MCF 10A (cell line): Measurements from ENCODE around the gene NKG7. TPM values are rescaled to one million over a fixed set of nuclear protein-coding genes. Genes with fewer than 3 reads are reported as not detected.

ENCODE experiments used
- BruUV-seq: library from RNA; stranded (reverse); fragments of 400-500 nt; replicated peaks from 2 replicates; lab custom pipeline; 2021; lab: Mats Ljungman, UMichigan
- CTCF ChIA-PET: fragments of 300-600 bp; sonication (Branson Sonifier 250); formaldehyde crosslinking; extraction: SDS; loops from one replicate; lab custom pipeline; 2021; ENCODE audit warnings: antibody characterized with exemption, inconsistent platforms; lab: Yijun Ruan, JAX
- POLR2A ChIA-PET: fragments of 300-600, 350-650 bp; sonication (Branson Sonifier 250); formaldehyde crosslinking; extraction: SDS; loops from one replicate; lab custom pipeline; 2020; ENCODE audit warnings: antibody characterized with exemption, inconsistent platforms; lab: Yijun Ruan, JAX
- DNase-seq: peaks from one replicate; pipeline ENCODE4 v3.0.0-alpha.2; 2018; ENCODE audit not compliant: unreplicated experiment
- H3K27ac Mint-ChIP-seq: one replicate; pipeline ENCODE4 v1.8.0; 2022; ENCODE audit warnings: mild to moderate bottlenecking, low read depth, mixed read lengths; ENCODE audit not compliant: unreplicated experiment
- H3K27me3 Mint-ChIP-seq: one replicate; pipeline ENCODE4 v1.8.0; 2022; ENCODE audit warnings: mixed read lengths; ENCODE audit not compliant: insufficient read depth, unreplicated experiment
- H3K36me3 Mint-ChIP-seq: one replicate; pipeline ENCODE4 v1.8.0; 2022; ENCODE audit warnings: mild to moderate bottlenecking, moderate library complexity, mixed read lengths; ENCODE audit not compliant: insufficient read depth, unreplicated experiment
- H3K4me1 Mint-ChIP-seq: one replicate; pipeline ENCODE4 v1.8.0; 2022; ENCODE audit warnings: mixed read lengths; ENCODE audit not compliant: insufficient read depth, unreplicated experiment
- H3K4me3 Mint-ChIP-seq: one replicate; pipeline ENCODE4 v1.8.0; 2022; ENCODE audit warnings: mild to moderate bottlenecking, moderate library complexity, mixed read lengths; ENCODE audit not compliant: unreplicated experiment
- H3K9me3 Mint-ChIP-seq: one replicate; pipeline ENCODE4 v1.8.0; 2022; ENCODE audit warnings: mixed read lengths; ENCODE audit not compliant: unreplicated experiment
- intact Hi-C: fragments of 100-400 bp; cut with micrococcal nuclease; formaldehyde crosslinking; loops from 2 replicates; pipeline ENCODE4 v1.14.1; 2022
- total RNA-seq: library from RNA; stranded (reverse); gene quantifications from 2 replicates; pipeline ENCODE4 v1.2.3, GENCODE V29; 2022
- TF ChIP-seq, protein P1 (sequence below): fragments of 200-600 bp; IDR thresholded peaks from one replicate; pipeline ENCODE4 v1.8.0; 2022; ENCODE audit warnings: antibody characterized with exemption, mild to moderate bottlenecking; ENCODE audit not compliant: unreplicated experiment

The NKG7 gene
- total RNA-seq, 1 experiment from 2014 or later, result not detected

DNA sequence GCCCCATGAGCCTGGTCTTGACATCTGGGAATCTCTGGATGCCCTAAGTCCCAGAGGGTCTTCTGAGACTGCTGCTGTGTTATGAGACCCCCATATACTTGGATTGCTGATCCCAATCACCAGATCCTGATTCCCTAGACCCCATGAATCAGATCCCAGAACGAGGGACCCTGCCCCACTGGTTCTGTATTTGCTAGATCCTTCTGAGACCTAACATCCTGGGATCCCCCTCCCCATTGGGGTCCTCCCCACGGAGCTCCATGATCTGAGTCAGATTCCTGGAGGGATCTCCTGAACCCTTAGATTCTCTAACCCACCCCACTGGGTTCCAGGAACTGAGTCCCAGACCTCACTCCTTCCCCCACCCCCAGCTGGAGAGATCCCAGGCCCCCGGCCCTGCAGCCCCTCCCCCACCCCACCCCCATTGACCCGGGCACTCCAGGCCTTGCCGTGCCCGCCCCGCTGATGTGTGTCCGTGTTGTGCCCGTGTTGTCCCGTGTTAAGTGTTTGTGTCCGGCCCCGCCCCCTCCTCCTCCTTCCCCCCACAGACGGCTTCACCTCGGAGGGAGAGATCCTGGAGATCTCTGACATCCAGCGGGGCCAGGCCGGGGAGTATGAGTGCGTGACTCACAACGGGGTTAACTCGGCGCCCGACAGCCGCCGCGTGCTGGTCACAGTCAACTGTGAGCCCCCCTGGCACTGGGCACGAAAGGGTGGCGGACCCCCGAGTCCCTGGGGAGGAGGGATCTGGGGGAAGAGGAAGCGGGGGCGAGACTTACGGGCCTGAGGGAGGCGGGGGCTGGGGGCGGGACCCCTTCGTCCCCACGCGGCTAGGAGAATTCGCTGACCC lies 46.0 kb downstream of the NKG7 start:
- peaks cover 15% of the 10 kb centered on the region for H3K36me3 Mint-ChIP-seq
- TF ChIP-seq, protein P1, sequence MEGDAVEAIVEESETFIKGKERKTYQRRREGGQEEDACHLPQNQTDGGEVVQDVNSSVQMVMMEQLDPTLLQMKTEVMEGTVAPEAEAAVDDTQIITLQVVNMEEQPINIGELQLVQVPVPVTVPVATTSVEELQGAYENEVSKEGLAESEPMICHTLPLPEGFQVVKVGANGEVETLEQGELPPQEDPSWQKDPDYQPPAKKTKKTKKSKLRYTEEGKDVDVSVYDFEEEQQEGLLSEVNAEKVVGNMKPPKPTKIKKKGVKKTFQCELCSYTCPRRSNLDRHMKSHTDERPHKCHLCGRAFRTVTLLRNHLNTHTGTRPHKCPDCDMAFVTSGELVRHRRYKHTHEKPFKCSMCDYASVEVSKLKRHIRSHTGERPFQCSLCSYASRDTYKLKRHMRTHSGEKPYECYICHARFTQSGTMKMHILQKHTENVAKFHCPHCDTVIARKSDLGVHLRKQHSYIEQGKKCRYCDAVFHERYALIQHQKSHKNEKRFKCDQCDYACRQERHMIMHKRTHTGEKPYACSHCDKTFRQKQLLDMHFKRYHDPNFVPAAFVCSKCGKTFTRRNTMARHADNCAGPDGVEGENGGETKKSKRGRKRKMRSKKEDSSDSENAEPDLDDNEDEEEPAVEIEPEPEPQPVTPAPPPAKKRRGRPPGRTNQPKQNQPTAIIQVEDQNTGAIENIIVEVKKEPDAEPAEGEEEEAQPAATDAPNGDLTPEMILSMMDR, result no peak
- H3K27ac Mint-ChIP-seq, result no peak overlapping the region
- DNase-seq, result no peak
- ChIA-PET CTCF (interaction anchor here (1.5 kb wide), 1 partner anchor 12 kb away, joined by 3 read pairs; no protein-coding TSS in a partner anchor), POLR2A (interaction anchor here (0.7 kb wide), 1 partner anchor 473 kb away, joined by 3 read pairs; no protein-coding TSS in a partner anchor)
- no peaks in the 10 kb centered on the region for H3K4me1 Mint-ChIP-seq
- peaks cover 44% of the 10 kb centered on the region for H3K9me3 Mint-ChIP-seq
- intact Hi-C loops, result no loop called here
- no peaks in the 10 kb centered on the region for H3K27me3 Mint-ChIP-seq
- H3K4me3 Mint-ChIP-seq, result no peak overlapping the region
- no TSS peak for BruUV-seq

DNA sequence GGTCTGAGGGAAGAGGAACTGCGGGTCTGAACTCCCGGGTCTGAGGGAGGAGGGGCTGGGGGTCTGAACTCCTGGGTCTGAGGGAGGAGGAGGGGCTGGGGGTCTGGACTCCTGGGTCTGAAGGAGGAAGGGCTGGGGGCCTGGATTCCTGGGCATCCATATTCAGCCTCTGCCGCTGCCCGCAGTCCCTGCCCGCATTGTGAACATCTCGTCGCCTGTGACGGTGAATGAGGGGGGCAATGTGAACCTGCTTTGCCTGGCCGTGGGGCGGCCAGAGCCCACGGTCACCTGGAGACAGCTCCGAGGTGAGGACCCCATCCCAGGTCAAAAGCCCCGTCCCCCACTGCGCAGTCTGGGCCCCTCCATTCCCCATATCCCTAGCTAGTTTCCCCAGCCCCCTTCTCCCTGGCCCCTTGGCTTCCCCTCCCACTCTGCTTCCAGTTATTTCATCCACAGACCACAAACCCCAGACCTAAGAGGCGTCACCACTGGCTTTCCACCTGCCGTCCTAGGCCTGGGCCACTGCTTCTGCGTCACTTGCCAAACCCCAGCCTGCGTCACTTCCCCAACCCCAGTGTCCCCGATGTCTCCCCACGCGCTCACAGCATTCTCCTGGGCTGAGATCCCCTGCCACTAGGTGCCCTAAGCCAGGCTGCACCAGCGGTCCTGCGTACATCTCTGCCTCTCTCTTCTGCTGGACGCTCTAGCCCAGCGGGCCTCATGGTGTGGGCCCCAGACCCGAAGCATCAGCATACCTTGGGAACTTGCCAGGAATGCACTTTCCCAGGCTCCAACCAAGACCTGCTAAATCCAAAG lies 47.1 kb downstream of the NKG7 start:
- POLR2A ChIA-PET, result no interaction called here
- no peak for DNase-seq
- H3K27me3 Mint-ChIP-seq, result no peaks in the 10 kb centered on the region
- no TSS peak for BruUV-seq
- TF ChIP-seq, protein P1, result no peak
- H3K4me1 Mint-ChIP-seq, result no peaks in the 10 kb centered on the region
- CTCF ChIA-PET, result interaction anchor here (0.6 to 1.5 kb wide), 2 partner anchors 13 to 363 kb away, joined by 3 read pairs; no protein-coding TSS in a partner anchor
- H3K4me3 Mint-ChIP-seq, result no peak overlapping the region
- no peak overlapping the region for H3K27ac Mint-ChIP-seq
- H3K9me3 Mint-ChIP-seq, result peaks cover 40% of the 10 kb centered on the region
- intact Hi-C loops, result no loop called here
- peaks cover 15% of the 10 kb centered on the region for H3K36me3 Mint-ChIP-seq

DNA sequence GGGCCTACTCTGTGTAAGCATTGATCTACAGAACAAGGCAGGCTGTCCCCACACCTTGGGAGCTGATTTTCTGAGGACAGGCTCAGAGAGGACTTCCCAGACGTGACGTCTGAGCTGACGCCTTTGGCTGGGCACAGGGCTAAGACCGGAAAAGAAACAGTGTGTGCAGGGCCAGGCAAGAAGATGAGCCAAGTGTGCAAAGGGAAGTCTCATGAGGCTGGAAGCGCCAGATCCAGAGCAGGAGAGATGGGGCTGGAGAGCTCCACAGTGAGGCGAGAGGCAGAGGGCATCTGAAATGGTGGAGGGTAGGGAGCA lies 48.3 kb downstream of the NKG7 start:
- H3K4me1 Mint-ChIP-seq, result no peaks in the 10 kb centered on the region
- CTCF ChIA-PET, result no interaction called here
- DNase-seq, result no peak
- POLR2A ChIA-PET, result no interaction called here
- H3K27me3 Mint-ChIP-seq, result no peaks in the 10 kb centered on the region
- intact Hi-C loops, result no loop called here
- TF ChIP-seq, protein P1, result no peak
- no TSS peak for BruUV-seq
- no peak overlapping the region for H3K27ac Mint-ChIP-seq
- peaks cover 38% of the 10 kb centered on the region for H3K9me3 Mint-ChIP-seq
- no peak overlapping the region for H3K4me3 Mint-ChIP-seq
- peaks cover 8% of the 10 kb centered on the region for H3K36me3 Mint-ChIP-seq
